MCF 10A (cell line): ENCODE results near the gene FAM221B. TPM values are rescaled to one million over a fixed set of nuclear protein-coding genes. Genes with fewer than 3 reads are reported as not detected.

Source experiments
- BruUV-seq: library from RNA; stranded (reverse); fragments of 400-500 nt; replicated peaks from 2 replicates; lab custom pipeline; 2021; lab: Mats Ljungman, UMichigan
- CTCF ChIA-PET: fragments of 300-600 bp; sonication (Branson Sonifier 250); formaldehyde crosslinking; extraction: SDS; loops from one replicate; lab custom pipeline; 2021; ENCODE audit warnings: antibody characterized with exemption, inconsistent platforms; lab: Yijun Ruan, JAX
- POLR2A ChIA-PET: fragments of 300-600, 350-650 bp; sonication (Branson Sonifier 250); formaldehyde crosslinking; extraction: SDS; loops from one replicate; lab custom pipeline; 2020; ENCODE audit warnings: antibody characterized with exemption, inconsistent platforms; lab: Yijun Ruan, JAX
- DNase-seq: peaks from one replicate; pipeline ENCODE4 v3.0.0-alpha.2; 2018; ENCODE audit not compliant: unreplicated experiment
- H3K27ac Mint-ChIP-seq: one replicate; pipeline ENCODE4 v1.8.0; 2022; ENCODE audit warnings: mild to moderate bottlenecking, low read depth, mixed read lengths; ENCODE audit not compliant: unreplicated experiment
- H3K27me3 Mint-ChIP-seq: one replicate; pipeline ENCODE4 v1.8.0; 2022; ENCODE audit warnings: mixed read lengths; ENCODE audit not compliant: insufficient read depth, unreplicated experiment
- H3K36me3 Mint-ChIP-seq: one replicate; pipeline ENCODE4 v1.8.0; 2022; ENCODE audit warnings: mild to moderate bottlenecking, moderate library complexity, mixed read lengths; ENCODE audit not compliant: insufficient read depth, unreplicated experiment
- H3K4me1 Mint-ChIP-seq: one replicate; pipeline ENCODE4 v1.8.0; 2022; ENCODE audit warnings: mixed read lengths; ENCODE audit not compliant: insufficient read depth, unreplicated experiment
- H3K4me3 Mint-ChIP-seq: one replicate; pipeline ENCODE4 v1.8.0; 2022; ENCODE audit warnings: mild to moderate bottlenecking, moderate library complexity, mixed read lengths; ENCODE audit not compliant: unreplicated experiment
- H3K9me3 Mint-ChIP-seq: one replicate; pipeline ENCODE4 v1.8.0; 2022; ENCODE audit warnings: mixed read lengths; ENCODE audit not compliant: unreplicated experiment
- CTCF ChIP-seq: fragments of 200-600 bp; IDR thresholded peaks from one replicate; pipeline ENCODE4 v1.8.0; 2022; ENCODE audit warnings: antibody characterized with exemption, mild to moderate bottlenecking; ENCODE audit not compliant: unreplicated experiment
- intact Hi-C: fragments of 100-400 bp; cut with micrococcal nuclease; formaldehyde crosslinking; loops from 2 replicates; pipeline ENCODE4 v1.14.1; 2022
- total RNA-seq: library from RNA; stranded (reverse); gene quantifications from 2 replicates; pipeline ENCODE4 v1.2.3, GENCODE V29; 2022

Gene FAM221B
- total RNA-seq, 1 experiment from 2014 or later: not detected

- H3K9me3 Mint-ChIP-seq: no peaks in the 10 kb centered on the region
- no peaks in the 10 kb centered on the region for H3K4me1 Mint-ChIP-seq
- H3K27me3 Mint-ChIP-seq: no peaks in the 10 kb centered on the region
- intact Hi-C loops: loop anchor here (5.0 kb wide), 1 partner anchor 57 kb away; the partner anchor contains the start of genes CREB3 and TLN1
- no peak overlapping the region for H3K27ac Mint-ChIP-seq
- CTCF ChIA-PET: interaction anchor here (0.6 to 3.8 kb wide), 44 partner anchors 9 to 265 kb away, joined by 3 to 63 read pairs (median 6); partner anchors contain the start of genes HINT2 and SPAG8
- H3K4me3 Mint-ChIP-seq: no peak overlapping the region
- H3K36me3 Mint-ChIP-seq: peaks cover 15% of the 10 kb centered on the region
- POLR2A ChIA-PET: interaction anchor here (0.6 to 1.5 kb wide), 6 partner anchors 9 to 185 kb away, joined by 3 to 4 read pairs (median 3); partner anchors contain the start of gene SPAG8
- TF ChIP-seq CTCF: no peak
- BruUV-seq: no TSS peak
- DNase-seq: no peak
These were observed 39.0 kb downstream of the FAM221B start for GRCh38 chr9:35789541-35789940.

GRCh38 chr9:35783418-35783817 is 45.1 kb downstream of the FAM221B start:
- ChIA-PET CTCF (interaction anchor here (1.0 kb wide), 1 partner anchor 42 kb away, joined by 3 read pairs; no protein-coding TSS in a partner anchor), POLR2A (interaction anchor here (0.6 kb wide), 2 partner anchors 31 to 134 kb away, joined by 3 to 4 read pairs; no protein-coding TSS in a partner anchor)
- Mint-ChIP-seq H3K4me3 (no peak overlapping the region), H3K27ac (no peak overlapping the region), H3K27me3 (no peaks in the 10 kb centered on the region), H3K9me3 (no peaks in the 10 kb centered on the region), H3K4me1 (no peaks in the 10 kb centered on the region), H3K36me3 (peaks cover 24% of the 10 kb centered on the region)
- no TSS peak for BruUV-seq
- intact Hi-C loops: loop anchor here (5.0 kb wide), 1 partner anchor 36 kb away; the partner anchor contains the start of genes GBA2 and RGP1
- DNase-seq: no peak
- no peak for TF ChIP-seq CTCF

- CTCF ChIA-PET: interaction anchor here (0.8 to 1.4 kb wide), 3 partner anchors 8 to 44 kb away, joined by 3 to 9 read pairs (median 3); no protein-coding TSS in a partner anchor
These were observed 47.5 kb downstream of the FAM221B start for GRCh38 chr9:35781066-35781465.

More at GRCh38 chr9:35781066-35781465, 47.5 kb downstream of the FAM221B start:
- intact Hi-C loops: loop anchor here (5.0 kb wide), 1 partner anchor 34 kb away; the partner anchor contains the start of genes GBA2 and RGP1
- TF ChIP-seq CTCF: no peak
- Mint-ChIP-seq H3K27ac (no peak overlapping the region), H3K9me3 (no peaks in the 10 kb centered on the region), H3K4me1 (no peaks in the 10 kb centered on the region), H3K27me3 (no peaks in the 10 kb centered on the region), H3K36me3 (peaks cover 22% of the 10 kb centered on the region), H3K4me3 (no peak overlapping the region)
- POLR2A ChIA-PET: no interaction called here
- no TSS peak for BruUV-seq
- no peak for DNase-seq
